SU-DHL-6 (cell line): ENCODE measurements around the gene CATSPERE.
A peak's percentile ranks its signal among the peaks of the same experiment; 100 is the strongest.

Experiments used
- H2AFZ ChIP-seq: fragments of 200-600 bp; sonication (generic); 2 replicates; pipeline ENCODE4 v1.6.1; 2014; ENCODE audit warnings: low read depth, mild to moderate bottlenecking, moderate library complexity, mixed read lengths, antibody characterized with exemption, low read length; ENCODE audit not compliant: severe bottlenecking
- H3F3A ChIP-seq: fragments of 200-600 bp; shearing (Covaris generic); 2 replicates; pipeline ENCODE4 v1.6.0; 2016; ENCODE audit warnings: antibody characterized with exemption, mild to moderate bottlenecking; ENCODE audit not compliant: insufficient read depth
- H3K27ac ChIP-seq: fragments of 200-600 bp; sonication (generic); 2 replicates; pipeline ENCODE4 v1.5.1; 2016; ENCODE audit warnings: low read depth, mild to moderate bottlenecking, low read length, moderate library complexity, mixed read lengths
- H3K27me3 ChIP-seq: fragments of 200-600 bp; sonication (generic), shearing (Covaris generic); 2 replicates; pipeline ENCODE4 v1.6.0; 2014; ENCODE audit warnings: mild to moderate bottlenecking, low read length
- H3K36me3 ChIP-seq: fragments of 200-600 bp; sonication (generic); 2 replicates; pipeline ENCODE4 v1.6.1; 2014; ENCODE audit warnings: mild to moderate bottlenecking, low read length, mixed read lengths
- H3K4me2 ChIP-seq: fragments of 300-600, 200-600 bp; shearing (Covaris generic), sonication (generic); 2 replicates; pipeline ENCODE4 v1.6.0; 2014; ENCODE audit warnings: low read length, low read depth, mild to moderate bottlenecking; ENCODE audit not compliant: poor library complexity, severe bottlenecking
- H3K4me3 ChIP-seq: fragments of 200-600 bp; sonication (generic); 2 replicates; pipeline ENCODE4 v1.5.1; 2014; ENCODE audit warnings: antibody characterized with exemption, low read length, mild to moderate bottlenecking, mixed read lengths; ENCODE audit not compliant: insufficient read depth, poor library complexity, severe bottlenecking
- H3K79me2 ChIP-seq: fragments of 200-600 bp; sonication (generic); 2 replicates; pipeline ENCODE4 v1.6.1; 2014; ENCODE audit warnings: mild to moderate bottlenecking, low read length, moderate library complexity; ENCODE audit not compliant: insufficient read depth
- H3K9ac ChIP-seq: fragments of 200-600 bp; sonication (generic); 2 replicates; pipeline ENCODE4 v1.7.0; 2014; ENCODE audit warnings: mild to moderate bottlenecking, low read length
- H3K9me2 ChIP-seq: fragments of 200-600 bp; sonication (generic); replicated peaks from 2 replicates; pipeline ENCODE4 v1.6.1; 2014; ENCODE audit warnings: low read length; ENCODE audit not compliant: insufficient read depth
- H3K9me3 ChIP-seq: fragments of 200-600 bp; sonication (generic); 2 replicates; pipeline ENCODE4 v1.6.1; 2014; ENCODE audit warnings: low read length, mixed read lengths; ENCODE audit not compliant: insufficient read depth
- H4K20me1 ChIP-seq: fragments of 200-600 bp; sonication (generic); 2 replicates; pipeline ENCODE4 v1.6.1; 2014; ENCODE audit warnings: low read depth, mild to moderate bottlenecking, antibody characterized with exemption, low read length, moderate library complexity, mixed read lengths
- CTCF ChIP-seq: fragments of 200-600 bp; sonication (generic); IDR thresholded peaks from one replicate; pipeline ENCODE4 v1.5.1; 2017; ENCODE audit warnings: antibody characterized with exemption, mild to moderate bottlenecking, low read length, moderate library complexity; ENCODE audit not compliant: insufficient read depth, poor library complexity, severe bottlenecking
- EZH2phosphoT487 ChIP-seq: fragments of 200-600 bp; sonication (generic), shearing (Covaris generic); conservative IDR thresholded peaks from 2 replicates; pipeline ENCODE4 v1.6.1; 2018; ENCODE audit warnings: mild to moderate bottlenecking, antibody characterized with exemption, low read length, moderate library complexity, mixed read lengths

Gene CATSPERE

GRCh38 chr1:244590670-244591069 is 129.6 kb downstream of the CATSPERE start:
- TF ChIP-seq CTCF (no peak), EZH2phosphoT487 (no peak)
- H3K27me3 ChIP-seq: no peaks in the 10 kb centered on the region
- H3K9me2 ChIP-seq: no peaks in the 10 kb centered on the region

GRCh38 chr1:244598611-244599010 is 137.5 kb downstream of the CATSPERE start:
- no peak overlapping the region for H2AFZ ChIP-seq
- no peak overlapping the region for H3K9ac ChIP-seq
- no peaks in the 10 kb centered on the region for H3K36me3 ChIP-seq
- no peak for TF ChIP-seq EZH2phosphoT487
- TF ChIP-seq CTCF: no peak
- no peaks in the 10 kb centered on the region for H3F3A ChIP-seq
- H3K27ac ChIP-seq: no peak overlapping the region
- H3K79me2 ChIP-seq: no peaks in the 10 kb centered on the region
- no peaks in the 10 kb centered on the region for H3K9me3 ChIP-seq
- no peaks in the 10 kb centered on the region for H3K27me3 ChIP-seq
- no peaks in the 10 kb centered on the region for H4K20me1 ChIP-seq
- H3K4me3 ChIP-seq: no peak overlapping the region
- no peak overlapping the region for H3K4me2 ChIP-seq
- H3K9me2 ChIP-seq: no peaks in the 10 kb centered on the region

More at GRCh38 chr1:244590670-244591069, 129.6 kb downstream of the CATSPERE start:
- no peak overlapping the region for H2AFZ ChIP-seq
- no peaks in the 10 kb centered on the region for H3K79me2 ChIP-seq
- H3F3A ChIP-seq: no peaks in the 10 kb centered on the region
- H3K9ac ChIP-seq: no peak overlapping the region
- H3K4me3 ChIP-seq: no peak overlapping the region
- no peak overlapping the region for H3K4me2 ChIP-seq
- no peaks in the 10 kb centered on the region for H3K36me3 ChIP-seq
- H4K20me1 ChIP-seq: no peaks in the 10 kb centered on the region
- no peak overlapping the region for H3K27ac ChIP-seq
- H3K9me3 ChIP-seq: no peaks in the 10 kb centered on the region; the same call in 1 of the 2 replicates

- Histone ChIP-seq H3K79me2 (no peaks in the 10 kb centered on the region), H3K9ac (no peak overlapping the region), H4K20me1 (no peaks in the 10 kb centered on the region), H3K4me2 (peak overlapping the region; percentile 28), H3K9me2 (no peaks in the 10 kb centered on the region), H3F3A (no peaks in the 10 kb centered on the region), H3K9me3 (no peaks in the 10 kb centered on the region), H3K36me3 (no peaks in the 10 kb centered on the region), H2AFZ (peak overlapping the region; percentile 25), H3K27me3 (no peaks in the 10 kb centered on the region), H3K4me3 (no peak overlapping the region), H3K27ac (no peak overlapping the region)
- TF ChIP-seq CTCF (no peak), EZH2phosphoT487 (no peak)
Measured at GRCh38 chr1:244599937-244600350, 138.9 kb downstream of the CATSPERE start.
